HG03175 (cell line): ENCODE measurements around the gene AKT2.
"Not testable (repeated sequence)": the region's sequence is repeated elsewhere in the genome, so short reads cannot be mapped to it uniquely, and the experiment has no call there.

Source experiments
- ATAC-seq: cut with Tn5 transposase; IDR thresholded peaks from one replicate; pipeline ENCODE4 v1.9.1; 2021; ENCODE audit warnings: mild to moderate bottlenecking, moderate library complexity; ENCODE audit not compliant: unreplicated experiment

Gene AKT2

DNA sequence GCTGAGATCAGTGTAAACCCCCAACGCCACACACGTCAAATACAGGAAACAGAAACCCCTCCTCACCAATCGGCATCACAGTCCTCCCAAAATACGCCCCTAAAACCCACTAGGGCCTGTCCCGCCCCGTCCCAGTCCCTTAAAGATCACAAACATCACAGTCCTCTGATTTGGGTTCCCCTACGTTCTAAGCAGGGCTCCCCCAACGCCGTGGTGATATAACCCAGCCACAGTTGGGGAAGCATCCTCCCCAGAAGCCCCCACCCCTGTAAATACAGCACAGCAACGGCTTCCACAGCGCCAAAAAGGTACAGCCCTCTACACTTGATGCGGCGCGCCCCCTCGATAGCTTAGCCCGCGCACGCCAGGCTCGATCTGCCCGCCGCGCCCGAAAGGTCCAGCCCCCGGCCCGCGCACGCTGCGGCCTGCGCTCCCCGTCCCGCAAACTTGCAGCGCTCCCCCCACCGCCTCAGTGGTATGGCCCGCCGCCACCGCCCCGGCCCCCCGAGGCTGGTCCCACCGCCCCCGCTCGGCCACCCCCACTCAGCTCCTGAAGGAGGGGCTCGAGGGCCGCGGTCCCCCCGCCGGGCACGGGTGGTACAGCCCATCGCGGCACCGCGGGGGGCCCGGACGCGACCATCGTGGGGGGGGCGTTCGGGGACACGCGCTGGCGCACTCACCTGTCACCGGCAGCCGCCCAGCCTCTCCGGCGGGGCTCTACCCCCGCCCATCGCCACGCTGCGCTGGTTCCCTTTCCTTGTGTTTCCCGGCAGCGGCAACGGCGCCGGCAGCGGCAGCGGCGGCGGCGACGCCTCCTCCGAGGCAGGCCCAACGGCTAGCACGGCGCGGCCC lies at the start of gene AKT2:
TSS of gene AKT2 (minus strand) at position 845 of the 852 bp plus-strand sequence. CDS start 20,078 bp downstream, outside the sequence.
- ATAC-seq = peak; percentile 21

DNA sequence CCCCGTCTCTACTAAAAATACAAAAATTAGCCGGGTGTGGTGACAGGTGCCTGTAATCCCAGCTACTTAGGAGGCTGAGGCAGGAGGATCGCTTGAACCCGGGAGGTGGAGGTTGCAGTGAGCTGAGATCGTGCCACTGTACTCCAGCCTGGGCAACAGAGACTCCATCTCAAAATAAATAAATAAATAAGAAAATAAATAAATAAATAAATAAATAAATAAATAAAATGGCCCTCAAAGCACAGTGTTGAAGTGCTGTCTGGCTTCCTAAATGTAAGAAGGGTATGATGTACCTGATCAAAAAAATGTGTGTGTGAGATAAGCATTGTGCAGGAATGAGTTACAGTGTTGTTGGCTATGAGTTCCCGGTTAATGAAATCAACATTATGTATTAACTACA lies 47.9 kb upstream of the AKT2 start:
- ATAC-seq = not testable (repeated sequence)

DNA sequence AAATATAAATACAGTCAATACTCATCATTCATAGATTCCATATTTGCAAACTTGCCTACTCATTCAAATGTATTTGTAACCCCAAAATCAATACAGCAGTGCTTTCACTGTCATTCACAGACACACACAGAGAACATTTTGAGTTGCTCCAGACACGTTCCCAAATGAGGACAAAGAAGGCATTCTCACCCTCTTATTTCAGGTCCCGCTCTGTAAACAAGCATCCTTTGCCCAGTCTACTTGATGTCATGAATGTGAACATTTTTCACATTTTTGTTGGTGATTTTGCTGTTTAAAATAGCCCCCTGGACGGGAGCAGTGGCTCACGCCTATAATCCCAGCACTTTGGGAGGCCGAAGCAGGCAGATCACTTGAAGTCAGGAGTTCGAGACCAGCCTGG lies 47.5 kb upstream of the AKT2 start:
- ATAC-seq = no peak

DNA sequence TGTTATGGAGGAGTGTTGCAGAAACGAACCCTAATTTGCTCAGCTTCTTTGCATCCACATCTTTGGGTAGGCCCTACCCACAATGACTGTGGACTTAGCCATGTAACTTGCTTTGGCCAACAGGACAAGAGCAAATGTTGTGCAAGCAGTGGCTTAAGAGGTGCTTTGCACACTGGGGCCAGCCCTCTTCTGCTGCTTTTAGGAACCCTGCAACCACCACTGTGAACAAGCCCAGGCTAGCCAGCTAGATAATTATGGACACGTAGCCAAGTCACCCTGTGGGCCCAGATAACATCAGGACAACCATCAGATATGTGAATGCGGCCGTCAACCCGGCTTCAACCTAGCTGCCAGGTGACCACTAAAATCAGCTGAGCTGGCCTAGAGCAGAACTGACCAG lies 45.9 kb upstream of the AKT2 start:
- no peak for ATAC-seq

DNA sequence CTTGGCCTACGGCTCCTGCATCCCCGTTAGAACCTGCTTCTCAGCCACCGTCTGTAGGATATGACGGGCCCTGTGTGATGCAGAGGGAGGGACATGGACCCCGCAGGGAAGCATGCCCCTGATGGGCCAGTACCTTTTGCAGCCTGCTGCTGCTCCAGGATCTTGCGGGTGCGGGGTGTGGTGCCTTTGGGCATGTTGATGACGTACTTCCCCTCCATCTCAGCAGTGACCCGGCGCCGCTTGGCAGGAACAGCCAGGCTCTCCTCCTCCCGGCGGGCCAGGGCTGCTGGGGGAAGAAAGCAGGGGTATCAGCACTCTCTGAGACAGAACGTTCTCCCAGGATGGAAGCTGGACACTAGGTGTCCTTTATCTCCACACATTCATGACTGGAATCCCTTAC lies 41.1 kb upstream of the AKT2 start:
- no peak for ATAC-seq

DNA sequence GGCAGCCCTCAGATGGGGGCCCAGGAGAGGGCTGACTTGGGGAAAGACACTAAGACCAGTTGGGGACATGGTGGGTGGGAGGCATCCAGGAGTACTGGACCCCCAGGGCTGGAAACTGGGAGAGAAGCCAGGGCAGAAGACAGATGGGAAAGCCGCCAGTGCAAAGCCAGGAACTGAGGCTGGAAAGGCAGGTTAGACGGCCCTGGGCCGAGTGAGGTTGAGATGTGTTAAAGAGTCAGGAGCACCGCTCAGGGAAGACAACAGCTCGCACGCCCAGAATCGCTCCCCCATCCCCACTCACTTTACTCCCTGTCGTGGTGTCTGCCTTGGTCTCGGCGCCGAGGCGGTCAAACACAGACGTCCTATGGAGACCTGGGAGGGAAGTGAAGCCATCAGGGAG lies 38.6 kb upstream of the AKT2 start:
- no peak for ATAC-seq

DNA sequence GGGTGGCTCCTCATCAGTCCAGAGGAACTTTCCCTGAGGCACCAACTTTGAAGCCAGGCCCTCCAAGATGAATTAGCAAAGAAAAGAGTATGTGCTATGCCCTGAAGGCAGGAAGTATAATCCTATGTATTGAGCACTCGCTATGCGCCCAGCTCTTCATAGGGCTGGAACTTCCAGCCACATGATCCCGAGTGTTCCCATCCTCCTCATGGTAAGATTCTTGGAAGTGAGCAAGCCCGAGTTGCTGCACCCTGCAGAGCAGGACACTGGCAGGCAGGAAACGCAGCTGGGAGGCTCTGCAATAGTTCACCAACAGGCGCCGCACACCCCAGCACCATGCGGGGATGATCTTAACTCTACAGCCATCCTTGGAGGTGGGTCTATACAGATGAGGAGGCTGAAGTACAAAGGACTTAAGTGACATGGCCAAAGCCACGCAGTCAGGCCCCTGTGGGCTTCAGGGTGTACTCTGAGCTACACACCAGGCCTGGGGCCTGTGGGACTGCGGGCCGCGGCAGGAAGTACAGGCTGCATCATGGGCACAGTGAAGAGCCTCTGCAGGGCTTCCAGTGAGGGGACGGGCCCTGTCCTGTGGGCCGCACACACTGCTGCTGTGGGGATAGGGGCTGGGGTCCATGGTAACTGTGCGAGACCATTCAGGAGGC lies 37.9 kb upstream of the AKT2 start:
- ATAC-seq = no peak

DNA sequence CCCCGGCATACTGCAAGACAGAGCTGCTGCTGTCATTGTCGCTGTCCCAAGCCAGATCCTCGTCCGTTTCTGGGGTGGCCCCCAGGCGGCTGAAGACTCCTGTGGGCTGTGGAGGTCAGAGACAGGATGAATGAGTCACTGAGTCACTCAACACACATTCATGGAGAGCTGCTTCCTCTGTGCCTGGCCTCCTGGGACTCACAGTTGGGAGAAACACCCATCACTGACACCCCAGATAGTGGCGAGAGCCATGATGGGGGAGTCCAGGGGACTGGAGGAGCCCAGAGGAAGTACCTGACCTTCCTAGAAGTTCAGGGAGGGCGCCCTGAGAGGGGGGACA lies 37.1 kb upstream of the AKT2 start:
- ATAC-seq = no peak

DNA sequence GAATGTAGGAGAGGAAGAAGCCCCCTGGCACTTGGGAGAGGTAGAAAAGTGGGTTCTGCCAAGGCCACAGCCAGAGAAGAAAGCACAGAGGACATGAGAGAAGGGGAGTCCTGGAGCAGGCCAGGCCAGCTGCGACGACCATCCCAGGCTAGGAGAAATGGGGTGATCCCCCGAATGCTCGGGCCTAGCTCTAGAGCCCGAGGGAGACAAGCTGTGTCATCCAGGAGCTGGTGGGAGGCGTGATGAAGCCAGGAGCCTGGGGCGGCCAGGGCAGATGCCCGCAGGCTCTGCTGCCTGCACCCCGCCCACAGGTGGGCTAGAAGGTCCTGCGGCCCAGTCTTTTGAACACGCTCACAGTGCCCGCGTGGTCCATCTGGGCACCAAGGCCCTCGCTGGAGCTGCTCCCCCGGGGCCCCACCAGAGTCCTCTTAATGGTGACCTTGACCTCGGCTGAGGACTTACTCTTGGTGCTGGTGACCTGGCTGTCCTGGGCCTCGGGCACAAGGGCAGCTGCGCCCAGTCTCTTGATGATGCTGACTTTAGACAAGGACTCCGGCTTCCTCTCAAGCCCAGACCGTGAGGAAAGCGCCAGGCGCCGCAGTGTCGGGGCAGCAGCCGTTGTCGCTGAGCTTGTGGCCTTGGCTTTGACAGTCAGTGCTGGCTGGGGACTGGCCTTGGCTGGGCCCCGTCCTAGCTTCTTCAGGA lies 36.6 kb upstream of the AKT2 start:
- ATAC-seq = no peak

DNA sequence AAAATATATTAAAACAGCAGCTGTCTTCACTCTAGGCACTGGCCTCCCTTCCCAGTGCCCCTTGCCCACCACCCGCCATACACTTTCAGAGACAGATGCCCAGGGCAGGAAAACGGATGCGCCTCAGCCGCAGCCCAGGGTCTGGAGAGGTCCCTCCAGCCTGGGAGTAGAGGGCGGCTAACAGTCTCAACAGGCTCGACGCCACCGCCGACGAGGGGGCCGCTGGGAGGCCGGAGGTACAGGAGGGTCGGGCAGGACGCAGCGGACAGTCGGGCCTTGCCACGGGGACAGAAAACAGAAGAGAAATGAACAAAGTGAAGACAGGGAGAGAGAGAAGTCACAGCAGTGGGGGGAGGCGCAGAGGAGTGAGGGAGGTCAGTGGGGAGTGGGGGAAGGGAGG lies 35.9 kb upstream of the AKT2 start:
- no peak for ATAC-seq

DNA sequence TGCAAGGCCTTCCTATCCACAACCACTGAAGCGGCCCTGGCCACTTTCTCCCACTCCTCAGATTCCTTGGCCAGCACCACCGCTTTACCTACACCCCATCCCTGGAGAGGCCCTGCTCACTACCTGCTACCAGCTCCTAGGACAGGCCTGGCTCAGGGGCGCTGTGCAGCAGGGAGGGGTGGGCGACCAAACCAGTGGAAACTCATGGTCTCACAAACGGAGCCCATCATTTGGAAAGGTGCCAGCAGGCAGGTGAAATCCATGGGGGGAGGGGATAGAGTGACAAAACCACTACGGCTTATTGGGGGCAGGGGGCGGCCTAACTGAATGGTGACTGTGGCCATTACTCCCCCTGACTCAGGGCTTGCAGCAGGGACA lies 35.4 kb upstream of the AKT2 start:
- no peak for ATAC-seq

DNA sequence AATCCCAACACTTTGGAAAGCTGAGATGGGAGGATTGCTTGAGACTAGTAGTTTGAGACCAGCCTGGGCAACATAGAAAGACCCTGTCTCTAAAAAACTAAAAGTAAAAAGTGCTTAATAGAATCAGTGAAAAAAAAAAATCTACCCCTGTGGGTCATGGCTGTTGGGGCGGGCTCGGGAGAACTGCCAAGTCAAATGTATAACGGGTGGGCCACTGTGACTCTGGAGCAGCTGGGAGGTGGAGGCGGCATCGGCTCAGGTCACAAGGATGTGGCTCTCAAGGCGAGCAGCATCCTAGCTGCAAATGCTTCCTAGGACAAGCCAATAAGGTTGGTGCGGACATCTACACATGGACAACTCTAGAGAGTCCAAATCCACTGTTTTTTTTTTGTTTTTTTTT lies 32.2 kb upstream of the AKT2 start:
- no peak for ATAC-seq

DNA sequence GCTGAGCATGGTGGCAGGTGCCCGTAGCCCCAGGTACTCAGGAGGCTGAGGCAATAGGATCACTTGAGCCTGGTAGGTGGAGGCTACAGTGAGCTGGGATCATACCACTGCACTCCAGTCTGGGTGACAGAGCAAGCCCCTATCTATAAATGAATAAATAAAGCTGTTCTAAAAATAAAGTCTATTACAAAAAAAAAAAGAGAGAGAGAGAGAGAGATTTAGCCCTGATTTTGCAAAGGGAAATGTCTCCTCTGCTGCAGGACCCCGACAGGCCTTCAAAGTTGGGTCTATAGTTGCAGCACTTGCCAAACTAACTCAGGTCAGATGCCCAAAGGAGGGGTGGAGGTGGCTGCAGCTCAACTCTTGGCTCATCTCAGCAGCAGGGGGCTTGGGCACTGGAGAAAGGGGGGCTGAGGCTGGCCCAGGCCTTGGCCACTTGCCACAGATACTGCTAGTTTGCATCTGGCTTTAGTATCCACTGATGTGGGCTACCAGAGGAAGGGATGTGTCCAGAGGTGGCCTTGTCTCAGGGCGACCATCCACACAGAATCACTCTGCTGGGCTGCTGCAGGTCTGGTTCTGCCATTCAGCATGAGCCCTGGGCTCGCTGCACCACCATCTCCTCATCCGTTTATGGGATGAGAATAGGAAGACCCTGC lies 30.8 kb upstream of the AKT2 start:
- no peak for ATAC-seq

DNA sequence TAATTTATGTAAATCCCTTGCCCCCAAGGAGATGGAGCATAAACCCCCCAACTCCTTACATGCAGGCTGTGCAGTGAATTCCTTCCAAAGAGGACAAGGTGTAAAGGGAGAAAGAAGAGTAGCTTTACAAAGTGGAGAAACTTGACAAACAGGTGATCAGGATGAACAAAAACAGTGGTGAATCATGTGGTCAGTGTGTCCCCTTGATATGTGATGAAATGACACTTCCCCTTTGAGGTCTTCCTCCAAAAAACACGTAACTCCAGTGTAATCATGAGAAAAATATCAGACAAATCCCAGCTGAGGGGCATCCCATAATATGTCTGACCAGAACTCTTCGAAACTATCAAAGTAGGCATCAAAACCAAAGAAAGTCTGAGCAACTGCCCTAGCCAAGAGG lies 29.5 kb upstream of the AKT2 start:
- no peak for ATAC-seq

DNA sequence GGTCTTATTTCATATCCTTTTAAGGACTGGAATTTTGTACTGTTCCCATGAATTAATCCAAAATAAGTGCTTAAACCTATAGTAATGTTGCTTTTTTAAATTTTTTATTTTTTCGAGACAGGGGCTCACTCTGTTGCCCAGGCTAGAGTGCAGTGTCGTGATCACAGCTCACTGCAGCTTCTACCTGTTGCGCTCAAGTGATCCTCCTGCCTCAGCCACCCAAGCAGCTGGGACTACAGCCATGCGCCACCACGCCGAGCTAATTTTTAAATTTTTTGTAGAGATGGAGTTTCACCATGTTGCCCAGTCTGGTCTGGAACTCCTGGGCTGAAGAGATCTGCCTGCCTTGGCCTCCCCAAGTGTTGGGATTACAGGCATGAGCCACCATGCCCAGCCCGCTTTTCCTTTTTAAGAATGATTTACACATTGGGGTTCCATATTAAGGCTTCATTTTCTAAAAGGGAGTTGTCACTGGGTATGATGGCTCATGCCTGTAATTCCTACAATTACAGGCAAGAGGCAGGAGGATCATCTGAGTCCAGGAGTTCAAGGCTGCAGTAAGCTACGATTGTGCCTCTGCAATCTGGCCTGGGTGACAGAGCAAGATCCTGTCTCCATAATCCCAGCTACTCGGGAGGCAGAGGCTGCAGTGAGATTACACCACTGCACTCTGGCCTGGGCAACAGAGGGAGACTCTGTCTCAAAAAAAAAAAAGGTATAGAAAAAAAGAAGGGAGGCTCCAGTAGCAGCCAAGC lies 28.3 kb upstream of the AKT2 start:
- ATAC-seq = no peak

DNA sequence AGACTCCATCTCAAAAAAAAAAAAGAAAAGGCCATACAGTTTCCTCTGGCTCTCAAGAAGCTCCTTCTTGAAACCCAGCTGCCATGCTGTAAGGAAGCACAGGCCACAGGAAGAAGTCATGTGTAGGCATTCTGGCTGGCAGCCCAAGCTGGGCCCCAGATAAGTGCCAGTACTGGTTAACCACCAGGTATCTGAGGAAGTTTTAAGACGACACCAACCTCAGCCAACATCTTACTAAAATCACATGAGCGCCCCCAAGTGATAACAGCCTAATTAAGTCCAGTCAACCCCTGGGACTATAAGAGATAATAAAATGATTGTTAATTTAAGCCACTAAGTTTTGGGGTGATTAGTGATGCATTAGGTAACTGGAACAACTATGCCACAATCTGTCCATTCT lies 27.4 kb upstream of the AKT2 start:
- no peak for ATAC-seq

DNA sequence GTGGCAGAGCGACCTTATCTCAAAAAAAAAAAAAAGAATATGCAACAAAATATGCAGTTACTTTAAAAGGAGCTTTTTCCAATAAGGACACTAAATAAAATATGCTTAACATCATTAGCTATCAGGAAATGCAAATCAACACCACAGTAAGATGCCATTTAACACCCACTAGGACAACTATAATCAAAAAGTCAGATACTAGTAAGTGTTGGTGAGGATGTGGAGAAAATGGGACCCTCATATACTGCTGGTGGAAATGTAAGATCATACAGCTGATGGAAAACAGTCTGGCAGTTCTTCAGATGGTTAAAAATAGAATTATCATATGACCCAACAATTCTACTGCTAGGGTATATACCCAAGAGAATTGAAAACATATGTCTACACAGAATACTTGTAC lies 24.5 kb upstream of the AKT2 start:
- no peak for ATAC-seq

DNA sequence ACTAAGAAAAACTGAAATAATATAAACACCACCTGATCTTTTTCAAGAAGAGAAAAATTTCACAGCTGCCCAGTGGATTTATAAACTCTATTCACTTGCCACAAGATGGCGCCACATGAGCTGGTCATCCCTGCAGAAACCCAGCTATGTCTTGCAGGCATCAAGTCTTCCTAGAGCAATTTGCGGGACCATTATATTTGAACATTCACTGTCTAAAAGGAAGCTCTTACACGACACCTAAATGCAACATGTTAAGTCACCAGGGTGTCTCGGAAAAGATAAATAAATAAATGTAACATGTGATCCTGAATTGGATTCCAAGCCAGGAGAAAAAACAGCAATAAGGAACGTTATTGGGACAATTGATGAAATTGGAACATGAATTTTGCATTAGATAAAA lies 20.3 kb upstream of the AKT2 start:
- no peak for ATAC-seq

DNA sequence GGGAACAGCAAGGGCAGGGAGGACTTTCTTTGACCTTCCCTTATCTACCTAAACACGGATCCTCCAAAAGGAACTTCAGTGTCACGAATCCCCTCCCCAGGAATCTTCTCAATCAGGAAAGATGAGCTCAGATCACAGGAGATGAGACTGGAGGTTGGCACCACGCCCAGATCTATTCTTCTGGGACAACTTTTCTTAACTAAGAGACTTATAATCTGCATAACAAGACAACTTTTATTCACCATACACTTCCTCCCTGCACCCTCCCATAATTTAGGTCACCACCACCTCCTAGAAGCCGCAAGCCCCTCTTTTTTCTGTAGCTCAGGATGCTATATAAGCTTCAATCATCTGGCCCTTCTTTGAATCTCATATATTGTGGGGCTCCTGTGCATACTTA lies 19.2 kb upstream of the AKT2 start:
- ATAC-seq = no peak

DNA sequence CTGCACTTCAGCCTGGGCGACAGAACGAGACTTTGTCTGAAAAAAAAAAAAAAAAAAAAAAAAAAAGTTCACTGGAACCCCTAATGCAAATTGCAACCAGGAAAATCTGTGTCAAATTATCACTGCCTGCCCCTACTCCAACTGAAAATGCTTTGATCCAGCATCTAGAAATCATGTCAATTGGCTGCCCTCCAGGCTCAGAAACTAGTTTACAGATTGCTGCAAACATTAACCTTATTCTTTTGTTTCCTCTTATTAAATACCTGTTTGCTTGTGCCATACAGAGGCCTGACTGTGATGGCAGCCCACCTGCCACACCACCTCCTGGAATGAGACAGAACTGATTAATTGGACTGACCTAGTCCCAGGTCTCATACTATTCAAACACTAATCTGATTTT lies 18.6 kb upstream of the AKT2 start:
- no peak for ATAC-seq
